HG02973 (cell line): ENCODE data around the gene CHST11.
"Not testable (repeated sequence)": the region's sequence is repeated elsewhere in the genome, so short reads cannot be mapped to it uniquely, and the experiment has no call there.

Experiments used
- ATAC-seq: cut with Tn5 transposase; IDR thresholded peaks from one replicate; pipeline ENCODE4 v1.9.1; 2021; ENCODE audit warnings: moderate library complexity; ENCODE audit not compliant: unreplicated experiment

Gene CHST11

GRCh38 chr12:104785886-104786285, 329.1 kb downstream of the CHST11 start:
- no peak for ATAC-seq

GRCh38 chr12:104786352-104786751, 329.6 kb downstream of the CHST11 start:
- ATAC-seq = no peak

- ATAC-seq = no peak
These were observed 332.1 kb downstream of the CHST11 start for GRCh38 chr12:104788840-104789271.

GRCh38 chr12:104790296-104791125, 333.8 kb downstream of the CHST11 start:
- no peak for ATAC-seq

- ATAC-seq = no peak
These were observed 335.8 kb downstream of the CHST11 start for GRCh38 chr12:104792570-104792969.

GRCh38 chr12:104793285-104793684, 336.5 kb downstream of the CHST11 start:
- no peak for ATAC-seq

- no peak for ATAC-seq
These were observed 337.2 kb downstream of the CHST11 start for GRCh38 chr12:104793968-104794367.

- no peak for ATAC-seq
These were observed 339.7 kb downstream of the CHST11 start for GRCh38 chr12:104796475-104796862.

- ATAC-seq = no peak
These were observed 342.7 kb downstream of the CHST11 start for GRCh38 chr12:104799458-104799857.

- ATAC-seq = no peak
These were observed 344.3 kb downstream of the CHST11 start for GRCh38 chr12:104801005-104801404.

- no peak for ATAC-seq
These were observed 344.7 kb downstream of the CHST11 start for GRCh38 chr12:104801427-104801826.

GRCh38 chr12:104802208-104802607, 345.5 kb downstream of the CHST11 start:
- no peak for ATAC-seq

GRCh38 chr12:104805186-104805585, 348.4 kb downstream of the CHST11 start:
- no peak for ATAC-seq

GRCh38 chr12:104806194-104806593, 349.4 kb downstream of the CHST11 start:
- not testable (repeated sequence) for ATAC-seq

GRCh38 chr12:104809251-104809650, 352.5 kb downstream of the CHST11 start:
- ATAC-seq = no peak

- no peak for ATAC-seq
These were observed 353.1 kb downstream of the CHST11 start for GRCh38 chr12:104809706-104810385.
